Neural cell (in vitro differentiated cells): Measurements from ENCODE around the gene RPUSD3.

ENCODE experiments used
- CTCF ChIP-seq: fragments of 450-650 bp; IDR thresholded peaks from 2 replicates; pipeline ENCODE4 v1.5.1; 2014; ENCODE audit warnings: antibody characterized with exemption, mild to moderate bottlenecking, moderate library complexity; ENCODE audit not compliant: poor library complexity, severe bottlenecking
- EP300 ChIP-seq: fragments of 450-650 bp; conservative IDR thresholded peaks from 2 replicates; pipeline ENCODE4 v1.6.1; 2014; ENCODE audit warnings: antibody characterized with exemption, mild to moderate bottlenecking, moderate library complexity; ENCODE audit not compliant: poor library complexity, severe bottlenecking
- EZH2 ChIP-seq: fragments of 200-600, 300-800 bp; shearing (Covaris generic), sonication (generic); IDR thresholded peaks from 2 replicates; pipeline ENCODE4 v1.6.1; 2014; ENCODE audit warnings: antibody characterized with exemption, low read length, borderline replicate concordance, mild to moderate bottlenecking; ENCODE audit not compliant: insufficient read depth, poor library complexity, severe bottlenecking
- MXI1 ChIP-seq: fragments of 450-650 bp; conservative IDR thresholded peaks from 2 replicates; pipeline ENCODE4 v1.6.1; 2014; ENCODE audit warnings: antibody characterized with exemption, mild to moderate bottlenecking; ENCODE audit not compliant: poor library complexity, severe bottlenecking
- POLR2AphosphoS5 ChIP-seq: IDR thresholded peaks from 2 replicates; pipeline ENCODE4 v1.6.1; 2012
- RAD21 ChIP-seq: fragments of 450-650 bp; conservative IDR thresholded peaks from 2 replicates; pipeline ENCODE4 v1.6.1; 2014; ENCODE audit warnings: antibody characterized with exemption, mild to moderate bottlenecking, moderate library complexity
- SMC3 ChIP-seq: fragments of 450-650 bp; conservative IDR thresholded peaks from 2 replicates; pipeline ENCODE4 v1.6.1; 2014; ENCODE audit warnings: antibody characterized with exemption, mild to moderate bottlenecking, moderate library complexity; ENCODE audit not compliant: poor library complexity
- TAF1 ChIP-seq: IDR thresholded peaks from 2 replicates; pipeline ENCODE4 v1.6.1; 2012; ENCODE audit warnings: low read depth

GRCh38 chr3:9795207-9795606, 48.6 kb downstream of the RPUSD3 start:
- no peak for TF ChIP-seq CTCF
- TF ChIP-seq POLR2AphosphoS5 = no peak
- no peak for TF ChIP-seq EP300
- TF ChIP-seq RAD21 = no peak
- no peak for TF ChIP-seq MXI1
- TF ChIP-seq SMC3 = no peak
- TF ChIP-seq EZH2 = no peak
- no peak for TF ChIP-seq TAF1
